Measurements from ENCODE around the gene MYEF2. TPM values are rescaled to one million over a fixed set of nuclear protein-coding genes. Genes with fewer than 3 reads are reported as not detected.

MYEF2 gene
- total RNA-seq, 4 donors from 2014 or later: 2.6 to 65.3 (median 35.5) TPM

- Histone ChIP-seq H3K4me3 (no peak within 1 kb of the TSS), H3K27me3 (no peaks in the 10 kb centered on the region), H3K4me1 (no peaks in the 10 kb centered on the region), H3K27ac (no peak within 1 kb of the TSS), H3K9me3 (no peaks in the 10 kb centered on the region), H3K36me3 (no peaks in the 10 kb centered on the region)
- intact Hi-C loops (cut with DNase I; ENCODE audit: low total_unique reads): no loop called here
- TF ChIP-seq POLR2A (IDR thresholded peaks at IDR 0.05): no peak
- no peak for DNase-seq
Observed at GRCh38 chr15:48205981-48206380, 27.9 kb upstream of the MYEF2 start, which contains the start of gene SLC12A1. SLC12A1 (plus strand) TSS chr15:48206302; CDS start chr15:48207720, 1,418 bp downstream.

GRCh38 chr15:48202068-48202467 is 24.0 kb upstream of the MYEF2 start:
- intact Hi-C loops (cut with DNase I; ENCODE audit: low total_unique reads): no loop called here
- no peaks in the 10 kb centered on the region for H3K4me1 ChIP-seq
- H3K27me3 ChIP-seq: no peaks in the 10 kb centered on the region
- no peak overlapping the region for H3K4me3 ChIP-seq
- no peaks in the 10 kb centered on the region for H3K9me3 ChIP-seq
- TF ChIP-seq POLR2A (IDR thresholded peaks at IDR 0.05): no peak
- no peak for TF ChIP-seq CTCF (IDR thresholded peaks at IDR 0.05)
- no peak for DNase-seq
- no peak overlapping the region for H3K27ac ChIP-seq
- H3K36me3 ChIP-seq: no peaks in the 10 kb centered on the region

GRCh38 chr15:48191574-48192225 is 13.6 kb upstream of the MYEF2 start, which contains the start of gene CTXN2:
CTXN2 (plus strand) TSS chr15:48191665; CDS start chr15:48201301, 9,636 bp downstream.
- no peak for DNase-seq
- no peak within 1 kb of the TSS for H3K4me3 ChIP-seq
- no peak within 1 kb of the TSS for H3K27ac ChIP-seq
- TF ChIP-seq CTCF (IDR thresholded peaks at IDR 0.05) (no peak), POLR2A (IDR thresholded peaks at IDR 0.05) (no peak)
- H3K36me3 ChIP-seq: no peaks in the 10 kb centered on the region
- H3K27me3 ChIP-seq: peaks cover 0 to 5% of the 10 kb centered on the region in 2 donors
- H3K4me1 ChIP-seq: no peaks in the 10 kb centered on the region
- intact Hi-C loops (cut with DNase I; ENCODE audit: low total_unique reads): no loop called here
- no peaks in the 10 kb centered on the region for H3K9me3 ChIP-seq

GRCh38 chr15:48190932-48191573 is 13.0 kb upstream of the MYEF2 start:
- Histone ChIP-seq H3K9me3 (no peaks in the 10 kb centered on the region), H3K27ac (no peak overlapping the region), H3K4me3 (no peak overlapping the region)

GRCh38 chr15:48186271-48186670 is 8.2 kb upstream of the MYEF2 start:
- intact Hi-C loops (cut with DNase I; ENCODE audit: low total_unique reads): no loop called here
- no peak overlapping the region for H3K27ac ChIP-seq
- H3K4me3 ChIP-seq: no peak overlapping the region
- H3K4me1 ChIP-seq: no peaks in the 10 kb centered on the region
- no peak for TF ChIP-seq CTCF (IDR thresholded peaks at IDR 0.05)
- no peak for TF ChIP-seq POLR2A (IDR thresholded peaks at IDR 0.05)
- H3K36me3 ChIP-seq: no peaks in the 10 kb centered on the region
- no peaks in the 10 kb centered on the region for H3K27me3 ChIP-seq
- no peaks in the 10 kb centered on the region for H3K9me3 ChIP-seq
- no peak for DNase-seq

More at GRCh38 chr15:48190932-48191573, 13.0 kb upstream of the MYEF2 start:
- H3K4me1 ChIP-seq: no peaks in the 10 kb centered on the region
- intact Hi-C loops (cut with DNase I; ENCODE audit: low total_unique reads): no loop called here
- peaks cover 0 to 5% of the 10 kb centered on the region in 2 donors for H3K27me3 ChIP-seq
- TF ChIP-seq CTCF (IDR thresholded peaks at IDR 0.05) (no peak), POLR2A (IDR thresholded peaks at IDR 0.05) (no peak)
- no peaks in the 10 kb centered on the region for H3K36me3 ChIP-seq
- peak in 1 of 2 donors; percentile 32 for DNase-seq
